ENCODE measurements around the gene SAFB2. TPM values are rescaled to one million over a fixed set of nuclear protein-coding genes. Genes with fewer than 3 reads are reported as not detected.

SAFB2 gene
- total RNA-seq, 1 experiment from 2014 or later, result 86.9 TPM

DNA sequence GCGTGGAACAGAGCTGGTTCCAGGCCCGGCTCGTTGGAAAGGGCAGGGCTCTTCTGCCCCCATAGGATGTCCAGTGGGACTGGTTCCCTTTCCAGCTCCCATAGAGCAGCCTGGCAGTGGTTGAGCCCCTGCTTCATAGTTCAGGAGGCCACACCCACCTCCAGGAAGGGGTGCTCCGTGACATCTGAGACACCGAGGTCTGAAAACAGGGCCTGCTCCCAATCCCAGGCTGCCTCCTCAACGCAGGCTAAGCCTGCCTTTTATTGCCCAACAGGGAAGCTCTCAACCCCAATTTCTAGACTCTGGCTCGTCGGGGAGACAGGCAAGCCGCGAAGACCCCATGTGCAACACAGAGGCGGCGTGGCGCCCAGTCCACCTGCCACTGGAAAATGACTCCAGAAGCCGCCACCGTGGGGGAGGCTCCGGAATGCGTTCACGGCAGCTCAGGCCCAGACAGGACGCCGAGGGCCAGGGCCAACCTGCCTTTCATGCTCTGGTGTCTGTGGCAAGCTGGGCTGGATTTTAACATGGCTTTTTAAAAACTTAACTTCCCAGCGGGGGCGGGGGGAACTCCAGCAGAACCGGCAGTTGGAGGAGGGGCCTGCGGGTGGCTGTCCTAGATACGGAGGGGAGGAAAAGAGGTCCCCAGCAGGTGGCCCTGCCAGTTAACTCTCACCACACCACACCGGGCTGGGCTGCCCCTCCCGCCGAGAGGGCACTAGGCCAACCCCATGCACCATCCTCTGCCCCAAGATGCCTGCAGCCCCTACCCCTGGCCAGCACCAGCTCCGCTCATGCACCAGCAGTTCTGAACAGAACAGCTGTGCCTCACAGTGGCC, 36.9 kb downstream of the SAFB2 start:
- H4K20me1 ChIP-seq (ENCODE audit: insufficient read depth), result no peaks in the 10 kb centered on the region
- ChIA-PET RAD21 (ENCODE audit: low non-redundant PET in 1 of 2, low total read pairs in 2 of 2, uncharacterized antibody in 2 of 2, unreplicated experiment in 2 of 2) (no interaction called here), CTCF (no interaction called here), POLR2A (no interaction called here)
- H3K4me1 ChIP-seq (ENCODE audit: control insufficient read depth in 1 of 2, insufficient read depth in 2 of 2, low read length in 2 of 2), result no peaks in the 10 kb centered on the region
- H3K9me2 ChIP-seq (ENCODE audit: insufficient read depth), result no peaks in the 10 kb centered on the region
- H3K27ac ChIP-seq (ENCODE audit: low read depth, low read length), result no peak overlapping the region
- no TSS peak for BruUV-seq (replicated peaks)
- H3K79me2 ChIP-seq (ENCODE audit: insufficient read depth, low read length), result no peaks in the 10 kb centered on the region
- H3K4me3 ChIP-seq (replicated peaks in 1 of 2; ENCODE audit: low read depth in 1 of 2, low read length in 2 of 2), result no peak overlapping the region
- no peak overlapping the region for H3K4me2 ChIP-seq (ENCODE audit: low read length)
- ATAC-seq (peak; percentile 39), DNase-seq (ENCODE audit: low read depth, low spot score) (no peak)
- peaks cover 17 to 28% of the 10 kb centered on the region in 2 experiments; a peak in 3 of 4 replicates for H3K36me3 ChIP-seq (ENCODE audit: control insufficient read depth in 1 of 2, insufficient read depth in 2 of 2, low read length in 2 of 2)
- no peak overlapping the region for H3K9ac ChIP-seq (ENCODE audit: low read length)
- H3K9me3 ChIP-seq (ENCODE audit: control insufficient read depth in 1 of 2, insufficient read depth in 1 of 2, low read depth in 1 of 2, low read length in 2 of 2), result no peaks in the 10 kb centered on the region
- no peaks in the 10 kb centered on the region for H3K27me3 ChIP-seq (ENCODE audit: insufficient read depth, low read length)
- TF ChIP-seq EZH2 (IDR thresholded peaks at IDR 0.05) (no peak), FOSL1 (IDR thresholded peaks at IDR 0.05; ENCODE audit: low read depth) (no peak), ZFX (IDR thresholded peaks at IDR 0.05) (no peak), CEBPB (IDR thresholded peaks at IDR 0.05; ENCODE audit: low read depth) (no peak), ZNF274 (IDR thresholded peaks at IDR 0.05; ENCODE audit: low read depth, low read length) (no peak), EZH2phosphoT487 (IDR thresholded peaks at IDR 0.05; ENCODE audit: borderline replicate concordance) (no peak), RAD21 (IDR thresholded peaks at IDR 0.05; ENCODE audit: low read depth) (no peak), SP1 (IDR thresholded peaks at IDR 0.05; ENCODE audit: low read depth) (no peak), EGR1 (IDR thresholded peaks at IDR 0.05; ENCODE audit: low read depth) (no peak), SRF (IDR thresholded peaks at IDR 0.05; ENCODE audit: low read depth) (no peak), CBX3 (IDR thresholded peaks at IDR 0.05; ENCODE audit: low read depth) (no peak)
- TF ChIP-seq, protein P1, sequence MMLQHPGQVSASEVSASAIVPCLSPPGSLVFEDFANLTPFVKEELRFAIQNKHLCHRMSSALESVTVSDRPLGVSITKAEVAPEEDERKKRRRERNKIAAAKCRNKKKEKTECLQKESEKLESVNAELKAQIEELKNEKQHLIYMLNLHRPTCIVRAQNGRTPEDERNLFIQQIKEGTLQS (IDR thresholded peaks at IDR 0.05), result no peak
- TF ChIP-seq, protein P2, sequence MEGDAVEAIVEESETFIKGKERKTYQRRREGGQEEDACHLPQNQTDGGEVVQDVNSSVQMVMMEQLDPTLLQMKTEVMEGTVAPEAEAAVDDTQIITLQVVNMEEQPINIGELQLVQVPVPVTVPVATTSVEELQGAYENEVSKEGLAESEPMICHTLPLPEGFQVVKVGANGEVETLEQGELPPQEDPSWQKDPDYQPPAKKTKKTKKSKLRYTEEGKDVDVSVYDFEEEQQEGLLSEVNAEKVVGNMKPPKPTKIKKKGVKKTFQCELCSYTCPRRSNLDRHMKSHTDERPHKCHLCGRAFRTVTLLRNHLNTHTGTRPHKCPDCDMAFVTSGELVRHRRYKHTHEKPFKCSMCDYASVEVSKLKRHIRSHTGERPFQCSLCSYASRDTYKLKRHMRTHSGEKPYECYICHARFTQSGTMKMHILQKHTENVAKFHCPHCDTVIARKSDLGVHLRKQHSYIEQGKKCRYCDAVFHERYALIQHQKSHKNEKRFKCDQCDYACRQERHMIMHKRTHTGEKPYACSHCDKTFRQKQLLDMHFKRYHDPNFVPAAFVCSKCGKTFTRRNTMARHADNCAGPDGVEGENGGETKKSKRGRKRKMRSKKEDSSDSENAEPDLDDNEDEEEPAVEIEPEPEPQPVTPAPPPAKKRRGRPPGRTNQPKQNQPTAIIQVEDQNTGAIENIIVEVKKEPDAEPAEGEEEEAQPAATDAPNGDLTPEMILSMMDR (IDR thresholded peaks at IDR 0.05 in 2 of 3, conservative IDR thresholded peaks at IDR 0.05 in 1 of 3; ENCODE audit: borderline replicate concordance in 1 of 3, insufficient read depth in 1 of 3, low read depth in 2 of 3, low read length in 2 of 3), result no peak
- H2AFZ ChIP-seq (ENCODE audit: low read depth, low read length, poor library complexity, severe bottlenecking), result no peak overlapping the region
- intact Hi-C loops (cut with micrococcal nuclease), result no loop called here
